ENCODE results near the gene CBL.

Gene CBL

GRCh38 chr11:119334174-119334930 is 128.2 kb downstream of the CBL start, which contains the start of gene RNF26:
RNF26 (plus strand) TSS chr11:119334527; CDS start chr11:119335123, 596 bp downstream.
- peak; percentile 97 for DNase-seq (ENCODE audit: low spot score)

DNA sequence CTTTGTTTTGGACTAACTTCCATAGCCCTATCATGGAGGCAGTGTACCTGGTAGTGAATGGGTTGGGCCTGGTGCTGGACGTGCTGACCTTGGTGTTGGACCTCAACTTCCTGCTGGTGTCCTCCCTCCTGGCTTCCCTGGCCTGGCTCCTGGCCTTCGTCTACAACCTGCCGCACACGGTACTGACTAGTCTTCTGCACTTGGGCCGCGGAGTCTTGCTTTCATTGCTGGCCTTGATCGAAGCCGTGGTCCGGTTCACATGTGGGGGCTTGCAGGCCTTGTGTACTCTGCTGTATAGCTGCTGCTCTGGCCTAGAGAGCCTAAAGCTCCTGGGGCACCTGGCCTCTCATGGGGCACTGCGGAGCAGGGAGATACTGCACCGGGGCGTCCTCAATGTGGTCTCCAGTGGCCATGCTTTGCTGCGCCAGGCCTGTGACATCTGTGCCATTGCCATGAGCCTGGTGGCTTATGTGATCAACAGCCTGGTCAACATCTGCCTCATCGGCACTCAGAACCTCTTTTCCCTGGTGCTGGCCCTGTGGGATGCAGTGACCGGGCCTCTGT is 129.0 kb downstream of the CBL start:
- DNase-seq (ENCODE audit: low spot score), result no peak

GRCh38 chr11:119335655-119336543 is 129.8 kb downstream of the CBL start:
- DNase-seq (ENCODE audit: low spot score), result no peak

DNA sequence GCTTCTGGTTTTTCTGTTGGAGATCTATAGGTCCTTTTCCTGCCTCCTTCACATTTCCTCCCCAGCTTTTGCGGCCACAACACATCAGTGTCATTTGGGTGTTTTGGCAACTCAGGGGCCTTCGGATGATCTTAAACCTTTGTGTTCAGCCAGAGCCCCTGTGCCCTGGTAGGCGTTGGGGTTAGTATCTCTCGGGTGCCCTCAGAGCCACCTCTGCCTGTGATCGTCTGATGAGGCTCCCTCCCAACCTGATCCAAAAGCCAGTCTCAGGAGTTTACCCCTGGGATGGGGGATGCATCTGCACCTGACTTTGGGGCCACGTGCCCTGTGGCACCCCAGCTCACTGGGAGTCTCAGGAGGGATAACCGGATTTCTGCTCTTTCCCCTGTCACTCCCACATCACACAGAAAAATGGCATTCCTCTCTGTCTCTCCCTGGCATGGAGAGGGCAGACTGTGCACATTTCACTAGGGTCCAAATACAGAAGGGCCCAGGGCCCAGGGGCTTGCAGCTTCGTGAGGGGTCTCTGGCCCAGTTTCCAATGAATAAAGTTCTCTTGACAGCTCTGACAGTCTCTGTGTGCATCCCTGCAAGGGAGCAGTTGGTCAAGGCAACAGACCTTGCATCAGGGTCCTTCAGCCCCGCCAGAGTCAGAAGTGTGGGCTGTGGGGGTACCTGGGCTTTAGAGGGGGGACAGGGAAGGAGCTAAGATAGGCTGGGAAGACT is 130.8 kb downstream of the CBL start:
- no peak for DNase-seq (ENCODE audit: low spot score)

- DNase-seq (ENCODE audit: low spot score), result peak; percentile 87
These were observed 131.6 kb downstream of the CBL start for GRCh38 chr11:119337581-119338317.

GRCh38 chr11:119338318-119338890 is 132.3 kb downstream of the CBL start:
- peak; percentile 92 for DNase-seq (ENCODE audit: low spot score)

DNA sequence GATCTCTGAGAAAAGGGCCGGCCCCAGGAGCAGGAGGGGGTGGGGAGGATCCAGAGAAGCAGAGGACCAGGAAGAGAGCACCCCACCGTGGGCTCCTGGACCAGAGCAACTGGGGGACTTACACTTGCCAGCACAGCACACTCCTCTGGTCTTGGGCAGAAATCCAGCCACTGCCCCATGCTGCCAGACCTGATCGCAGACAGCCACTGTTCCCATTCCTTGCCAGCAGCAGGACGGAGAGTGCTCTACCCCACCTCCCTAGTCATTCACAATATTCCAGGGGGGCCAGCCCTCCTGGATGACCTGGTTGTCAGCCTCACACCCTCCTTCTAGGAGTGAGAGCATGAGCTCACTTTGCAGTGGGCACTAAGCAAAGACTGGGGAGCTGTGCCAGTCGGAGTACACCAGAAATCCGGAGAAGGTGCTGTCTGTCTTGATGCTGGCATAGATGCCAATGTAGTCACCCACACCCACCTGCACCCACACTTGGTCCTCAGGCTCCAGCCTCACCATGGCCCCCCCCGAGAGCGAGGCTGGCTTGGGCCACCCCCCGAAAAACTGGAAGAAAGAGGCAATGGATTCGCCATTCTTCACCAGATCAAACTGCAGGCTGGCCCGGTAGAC is 132.9 kb downstream of the CBL start:
- no peak for DNase-seq (ENCODE audit: low spot score)

GRCh38 chr11:119339589-119340334 is 133.6 kb downstream of the CBL start:
- DNase-seq (ENCODE audit: low spot score), result peak; percentile 93

DNA sequence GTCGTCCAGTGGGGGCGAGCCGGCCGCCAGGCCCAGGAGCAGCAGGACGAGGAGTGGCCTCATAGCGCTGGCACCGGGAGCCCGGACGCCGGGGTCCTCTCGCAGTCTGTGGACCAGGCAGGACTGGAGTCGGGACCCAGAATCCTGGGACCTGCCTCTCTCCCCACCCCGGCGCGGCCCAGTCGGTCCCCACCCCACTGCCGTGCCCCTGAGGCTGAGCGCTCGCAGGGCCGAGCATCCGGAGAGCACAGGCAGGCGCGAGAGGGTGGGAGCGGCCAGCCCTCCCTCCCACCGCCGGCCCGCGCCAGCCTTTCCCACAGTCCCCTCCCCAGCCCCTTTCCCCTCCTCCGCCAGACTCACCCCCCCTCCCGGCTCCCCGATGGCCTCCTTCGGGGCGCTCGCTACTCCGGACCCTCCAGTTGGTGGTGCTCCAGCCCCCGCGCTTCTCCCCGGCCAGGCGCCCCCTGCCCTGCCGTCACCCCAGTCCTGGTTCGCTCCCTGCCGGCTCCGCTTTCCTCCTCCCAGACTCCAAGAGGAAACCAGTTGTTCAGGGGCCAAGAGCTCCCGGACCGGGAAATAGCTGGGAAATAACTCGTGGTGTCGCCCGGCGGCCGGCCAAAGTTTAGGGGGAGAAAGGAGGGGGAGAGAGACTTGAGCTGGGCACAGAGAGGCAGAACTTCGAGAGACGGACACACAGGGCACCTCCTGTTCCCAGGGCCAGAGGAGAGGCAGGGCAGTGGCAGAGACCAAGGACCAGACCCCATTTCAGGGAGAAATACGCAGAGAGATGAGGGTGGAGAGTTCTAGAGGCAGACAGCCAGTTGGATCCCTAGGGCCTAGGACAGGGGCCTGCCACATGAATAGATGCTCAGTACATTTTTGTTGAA is 134.4 kb downstream of the CBL start, which contains the start of gene C1QTNF5:
C1QTNF5 (minus strand) TSS at position 549 of the 887 bp plus-strand sequence; CDS start at position 63, 486 bp downstream.
- peak; percentile 72 for DNase-seq (ENCODE audit: low spot score)

DNA sequence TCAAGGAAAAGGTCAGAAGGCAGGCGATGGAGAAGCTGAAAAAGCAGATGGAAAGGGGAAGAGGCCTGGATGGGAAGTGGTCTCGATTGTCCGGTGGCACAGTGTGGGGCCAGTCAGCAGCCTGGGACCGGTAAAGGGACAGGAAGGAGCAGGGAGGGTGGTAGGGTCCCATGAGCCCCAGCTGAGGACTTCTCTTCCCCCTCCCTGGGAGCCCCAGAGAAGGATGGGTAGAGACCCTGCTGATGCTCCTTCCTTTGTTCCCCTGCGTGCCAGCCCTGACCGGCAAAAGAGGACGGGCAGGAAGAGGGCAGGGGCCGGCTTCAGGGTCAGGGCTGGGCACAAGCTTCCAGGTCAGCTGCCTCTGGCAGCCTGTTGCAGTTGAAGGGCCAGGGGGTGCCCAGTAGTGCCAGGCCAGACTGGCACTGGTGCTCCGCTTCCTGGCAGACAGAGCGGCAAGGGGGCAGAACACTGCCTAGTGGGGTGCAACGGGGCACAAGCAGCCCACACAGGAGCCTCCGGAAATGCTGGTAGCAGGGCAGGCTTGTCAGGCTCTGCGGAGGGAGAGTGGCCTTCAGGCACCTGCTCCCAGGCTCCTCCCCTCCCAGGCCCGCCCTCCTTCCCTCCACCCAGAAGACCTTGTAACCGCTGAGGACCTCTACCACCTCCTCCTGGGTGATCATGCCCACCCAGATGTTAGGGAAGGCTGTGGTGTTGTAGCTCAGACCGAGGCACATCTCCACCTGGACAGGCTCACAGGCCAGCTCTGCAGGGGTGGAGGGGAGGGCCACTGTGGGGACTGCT is 135.3 kb downstream of the CBL start:
- DNase-seq (ENCODE audit: low spot score), result no peak

- DNase-seq (ENCODE audit: low spot score), result no peak
These were observed 135.8 kb downstream of the CBL start for GRCh38 chr11:119342023-119342300.

DNA sequence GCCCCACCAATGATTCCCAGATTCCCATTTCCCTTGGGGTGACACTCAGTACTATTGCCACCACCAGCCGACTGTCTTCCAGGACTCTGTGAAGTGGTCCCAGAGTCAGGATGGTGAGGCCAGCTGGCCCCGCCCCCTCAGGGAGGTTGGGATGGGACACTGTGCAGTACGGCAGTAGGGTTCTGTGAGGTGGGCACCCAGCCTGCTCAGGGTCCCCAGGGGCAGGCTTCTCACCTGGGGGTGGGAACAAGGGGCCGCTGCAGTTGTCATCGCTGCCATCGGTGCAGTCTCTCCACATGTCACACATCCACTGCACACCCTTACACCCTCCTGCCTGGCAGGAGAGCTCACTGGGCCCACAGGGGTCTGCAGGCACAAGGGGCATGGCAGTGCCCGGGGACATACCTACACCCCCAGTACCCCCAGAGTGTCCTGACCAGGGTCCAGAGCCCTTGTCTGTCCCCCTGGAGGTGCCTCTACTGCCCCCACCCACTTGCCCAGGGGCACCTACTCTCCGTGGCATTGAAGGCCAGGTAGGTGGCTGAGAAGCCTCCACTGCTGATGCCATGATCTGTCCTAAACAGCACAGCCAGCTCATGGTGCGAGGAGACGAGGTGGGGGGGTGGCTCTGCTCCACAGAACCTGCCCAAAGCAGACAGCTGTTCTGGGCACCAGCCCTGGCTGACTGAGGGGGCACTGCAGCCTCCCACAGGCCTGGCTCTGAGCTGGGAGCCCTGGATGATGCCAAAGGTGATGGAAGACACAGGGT is 136.4 kb downstream of the CBL start:
- DNase-seq (ENCODE audit: low spot score), result no peak

GRCh38 chr11:119343726-119344125 is 137.6 kb downstream of the CBL start:
- no peak for DNase-seq (ENCODE audit: low spot score)

DNA sequence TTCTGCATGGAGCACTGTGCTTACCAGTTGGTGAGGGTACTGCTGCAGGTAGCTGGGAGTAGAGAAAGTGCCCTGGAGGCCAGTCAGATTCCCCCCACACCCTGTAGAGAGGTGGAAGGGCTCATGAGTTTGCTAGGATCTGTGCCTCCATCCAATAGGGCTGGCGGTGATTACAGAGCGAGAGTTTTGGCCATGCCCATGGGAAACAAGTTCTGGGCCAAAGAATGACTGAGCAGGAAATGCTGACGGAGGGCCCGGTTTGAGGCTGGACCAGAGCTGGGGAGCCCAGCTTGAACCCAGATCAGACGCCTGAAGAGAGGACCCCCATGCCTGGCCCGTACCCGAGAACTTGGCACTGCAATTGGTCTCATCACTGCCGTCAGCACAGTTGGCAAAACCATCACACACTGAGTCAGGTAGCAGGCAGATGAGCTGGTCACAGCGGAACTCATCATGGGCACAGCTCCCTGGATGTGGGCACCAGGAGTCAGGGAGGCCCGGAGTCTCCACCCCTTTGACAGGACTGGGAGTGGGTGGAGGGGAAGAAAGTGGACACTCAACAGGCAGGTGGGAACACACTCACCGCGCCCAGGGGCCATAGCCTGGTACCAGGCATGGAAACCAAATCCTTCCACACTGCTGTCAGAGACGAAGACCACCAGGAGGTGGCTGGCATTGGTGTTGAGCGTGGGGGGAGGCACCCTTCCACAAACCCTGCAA is 138.3 kb downstream of the CBL start:
- no peak for DNase-seq (ENCODE audit: low spot score)

DNA sequence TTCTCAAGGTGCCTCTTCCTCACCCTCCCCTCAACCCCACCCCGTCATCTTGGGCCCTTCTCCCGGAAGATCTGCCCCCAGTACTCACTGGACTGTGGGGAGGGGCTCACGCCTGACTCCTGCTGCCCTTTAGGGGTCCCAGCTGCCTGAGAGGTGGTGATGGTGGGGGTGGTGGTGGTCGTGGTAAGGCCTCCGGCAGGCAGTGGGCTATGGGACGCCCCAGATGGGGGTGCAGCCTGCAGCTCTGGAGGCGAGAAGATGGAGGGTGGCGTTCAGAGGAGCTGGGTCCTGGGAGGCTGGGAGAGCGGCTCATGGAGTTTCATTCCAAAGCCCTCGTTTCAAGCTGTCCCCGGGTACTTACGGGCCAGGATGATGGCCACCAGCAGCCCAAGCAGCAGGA is 139.5 kb downstream of the CBL start:
- DNase-seq (ENCODE audit: low spot score), result no peak

DNA sequence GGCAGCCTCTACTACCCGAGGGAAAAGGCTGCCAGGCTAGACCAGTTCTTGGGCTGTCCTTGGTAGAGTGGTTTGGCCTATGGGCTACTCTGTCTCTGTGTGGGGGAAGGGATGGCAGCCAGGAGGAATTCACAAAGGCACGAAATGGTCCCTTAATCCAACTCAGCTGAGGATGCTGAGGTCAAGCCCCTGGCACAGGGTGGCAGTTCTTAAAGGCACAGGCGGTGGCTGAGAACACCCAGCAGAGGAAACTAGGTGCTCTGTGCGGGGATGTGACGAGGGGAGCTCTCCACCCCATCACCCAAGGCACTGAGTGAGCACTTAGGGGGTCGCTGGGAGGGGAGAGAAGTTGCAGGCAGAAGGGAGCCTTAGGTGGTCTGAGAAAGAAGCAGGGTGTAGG is 140.5 kb downstream of the CBL start, which contains the start of gene MFRP:
MFRP (minus strand) TSS at position 101 of the 400 bp plus-strand sequence. CDS start 192 bp downstream, outside the sequence.
- no peak for DNase-seq (ENCODE audit: low spot score)

All from ecto neural progenitor cell (in vitro differentiated cells).